GM21447 (cell line): ENCODE data around the gene PNPLA7.

Experiments
- ATAC-seq: cut with Tn5 transposase; IDR thresholded peaks from one replicate; pipeline ENCODE4 v1.9.1; 2021; ENCODE audit not compliant: unreplicated experiment

Gene PNPLA7

DNA sequence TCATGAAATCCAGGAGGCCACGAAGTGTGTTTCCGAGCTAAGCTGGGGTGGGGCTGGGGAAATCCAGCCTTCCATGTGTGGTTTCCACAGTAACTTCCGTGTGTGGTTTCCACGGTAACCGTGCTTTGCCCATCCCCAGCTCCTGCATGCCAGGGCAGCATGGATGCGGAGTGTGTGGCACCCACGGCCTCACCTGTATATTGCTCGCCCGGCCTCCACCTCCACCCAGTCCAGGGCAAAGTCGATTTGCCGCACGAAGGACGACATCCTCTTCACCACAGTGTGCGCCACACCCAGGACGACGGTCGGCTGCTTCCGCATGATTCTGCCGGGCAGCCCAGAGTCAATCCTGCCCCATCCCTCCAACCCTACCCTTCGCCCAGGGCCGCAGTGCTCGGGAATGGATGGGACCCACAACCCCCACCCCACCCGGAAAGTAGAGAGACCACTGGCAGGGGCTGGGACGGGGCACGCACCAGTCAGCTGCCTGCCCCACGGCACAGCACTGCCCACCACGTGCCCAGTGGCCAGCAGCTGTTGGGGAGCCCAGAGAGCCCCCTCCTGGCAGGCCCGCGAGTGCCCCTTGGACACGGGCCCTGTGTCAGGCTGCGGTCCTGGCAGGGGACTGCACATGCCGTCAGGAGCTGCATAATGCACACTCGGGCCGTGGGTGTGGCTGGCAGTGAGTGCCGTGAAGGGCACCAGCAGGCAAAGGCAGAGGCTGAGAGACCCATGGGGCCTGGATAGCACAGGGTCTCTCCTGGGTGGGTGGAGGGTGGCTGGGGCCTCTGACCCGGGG, 52.1 kb downstream of the PNPLA7 start:
- ATAC-seq: no peak

DNA sequence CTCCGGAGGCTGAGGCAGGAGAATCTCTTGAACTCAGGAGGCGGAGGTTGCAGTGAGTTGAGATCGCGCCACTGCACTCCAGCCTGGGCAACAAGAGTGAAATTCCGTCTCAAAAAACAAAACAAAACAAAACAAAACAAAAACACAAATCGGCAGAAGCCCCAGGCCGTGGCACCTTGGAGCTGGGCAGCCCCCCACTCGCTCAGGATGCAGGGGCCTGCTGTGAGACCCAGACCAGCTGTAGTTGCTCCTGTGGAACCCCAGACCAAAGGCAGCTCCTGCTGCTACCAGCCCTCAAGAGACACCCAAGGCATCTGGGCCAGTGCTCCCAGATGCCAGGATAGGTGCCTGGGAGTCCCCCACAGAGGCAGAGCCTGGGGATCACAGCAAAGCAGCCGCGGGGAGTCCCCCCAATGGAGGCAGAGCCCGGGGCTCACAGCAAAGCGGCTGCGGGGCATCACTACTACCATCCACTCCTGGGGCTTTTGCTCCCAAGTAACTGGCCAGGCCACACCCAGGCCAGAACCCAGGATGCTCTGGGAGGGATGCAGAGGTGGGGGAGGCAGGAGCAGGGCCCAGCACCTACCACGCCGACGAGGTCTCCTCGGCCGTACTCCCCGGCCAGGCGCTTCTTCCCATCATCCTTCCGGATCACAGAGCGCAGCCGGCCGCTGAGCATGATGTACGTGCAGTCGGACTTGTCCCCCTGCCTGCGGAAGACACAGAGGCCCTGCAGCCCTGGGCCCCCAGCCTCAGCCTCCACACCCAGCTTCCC, 53.4 kb downstream of the PNPLA7 start:
- ATAC-seq: no peak

DNA sequence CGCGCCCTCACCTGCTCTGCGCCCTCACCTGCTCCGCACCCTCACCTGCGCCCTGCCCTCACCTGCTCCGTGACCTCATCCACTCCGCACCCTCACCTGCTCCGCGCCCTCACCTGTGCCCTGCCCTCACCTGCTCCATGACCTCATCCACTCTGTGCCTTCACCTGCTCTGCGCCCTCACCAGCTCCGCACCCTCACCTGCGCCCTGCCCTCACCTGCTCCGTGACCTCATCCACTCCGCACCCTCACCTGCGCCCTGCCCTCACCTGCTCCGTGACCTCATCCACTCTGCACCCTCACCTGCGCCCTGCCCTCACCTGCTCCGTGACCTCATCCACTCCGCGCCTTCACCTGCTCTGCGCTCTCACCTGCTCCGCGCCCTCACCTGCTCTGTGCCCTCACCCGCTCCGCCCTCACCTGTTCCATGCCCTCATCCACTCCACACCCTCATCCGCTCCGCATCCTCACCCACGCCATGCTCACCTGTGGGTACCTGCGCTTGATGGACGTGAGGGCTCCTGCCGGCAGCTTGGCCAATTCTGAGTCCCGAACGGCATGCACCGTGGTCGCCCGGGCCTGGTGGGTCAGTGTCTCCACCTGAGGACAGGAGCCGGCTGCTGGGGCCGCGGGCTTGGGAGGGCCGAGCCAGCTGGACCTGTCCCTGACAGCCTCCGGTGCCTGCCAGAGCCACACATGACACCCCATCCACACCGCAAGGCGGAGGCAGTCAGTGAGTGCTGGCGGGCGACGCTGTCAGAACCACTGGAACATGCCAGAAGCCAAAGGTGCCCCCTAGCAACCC, 55.5 kb downstream of the PNPLA7 start:
- ATAC-seq: no peak

DNA sequence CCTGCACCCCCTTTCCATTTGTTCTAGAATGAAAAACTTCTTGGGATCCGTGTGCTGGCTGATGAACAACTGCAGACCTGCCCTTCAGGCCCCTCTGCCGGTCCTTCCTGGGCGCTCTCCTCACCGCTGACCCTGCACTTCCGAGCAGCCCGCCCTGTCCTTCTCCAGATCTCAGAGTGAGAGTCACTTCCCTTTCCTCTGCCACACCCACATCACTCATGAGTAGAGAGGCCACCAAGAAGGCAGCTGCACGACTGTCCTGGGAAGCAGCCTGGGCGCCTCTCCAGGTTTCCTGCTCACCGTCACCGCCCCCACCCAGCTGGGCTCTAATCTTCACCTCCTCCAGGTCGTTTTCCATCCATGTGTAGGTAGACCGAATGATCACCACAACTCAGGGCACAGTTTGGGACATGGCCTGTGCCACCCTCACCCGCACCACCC, 56.1 kb downstream of the PNPLA7 start:
- ATAC-seq: no peak

DNA sequence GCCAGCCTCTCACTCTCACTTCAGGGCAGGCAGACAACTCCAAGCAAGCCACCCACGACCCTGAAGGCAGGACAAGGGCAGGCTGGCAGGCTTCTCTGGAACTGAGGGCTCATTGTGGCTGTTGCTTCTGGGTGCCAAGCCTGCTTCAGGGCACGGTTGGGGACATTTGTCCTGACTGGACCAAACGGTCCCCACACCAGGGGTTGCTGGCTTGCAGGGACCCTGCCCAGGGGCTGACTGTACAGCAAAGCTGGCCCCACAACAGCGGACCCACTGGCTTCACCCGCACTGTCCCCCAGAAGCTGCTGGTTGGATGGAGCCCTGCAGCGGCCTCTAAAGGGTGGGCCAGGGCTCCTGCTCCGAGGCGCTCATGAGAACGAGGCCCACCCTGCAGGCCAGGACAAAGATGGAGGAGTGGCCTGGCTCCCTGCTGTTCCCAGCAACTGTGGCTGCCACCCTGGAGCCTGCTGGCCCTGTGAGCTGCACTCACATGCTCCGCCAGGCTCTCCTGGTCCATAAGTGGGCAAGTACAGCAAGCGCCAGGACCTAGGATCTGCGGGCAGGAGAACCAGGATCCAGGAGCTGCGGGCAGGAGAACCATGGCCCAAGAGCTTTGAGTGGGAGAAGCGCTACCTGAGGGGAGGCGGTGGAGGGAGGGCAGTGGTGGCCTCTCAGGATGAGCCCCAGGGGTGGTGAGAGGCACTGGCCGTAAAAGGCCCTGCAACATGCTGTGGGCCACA, 56.7 kb downstream of the PNPLA7 start:
- no peak for ATAC-seq

DNA sequence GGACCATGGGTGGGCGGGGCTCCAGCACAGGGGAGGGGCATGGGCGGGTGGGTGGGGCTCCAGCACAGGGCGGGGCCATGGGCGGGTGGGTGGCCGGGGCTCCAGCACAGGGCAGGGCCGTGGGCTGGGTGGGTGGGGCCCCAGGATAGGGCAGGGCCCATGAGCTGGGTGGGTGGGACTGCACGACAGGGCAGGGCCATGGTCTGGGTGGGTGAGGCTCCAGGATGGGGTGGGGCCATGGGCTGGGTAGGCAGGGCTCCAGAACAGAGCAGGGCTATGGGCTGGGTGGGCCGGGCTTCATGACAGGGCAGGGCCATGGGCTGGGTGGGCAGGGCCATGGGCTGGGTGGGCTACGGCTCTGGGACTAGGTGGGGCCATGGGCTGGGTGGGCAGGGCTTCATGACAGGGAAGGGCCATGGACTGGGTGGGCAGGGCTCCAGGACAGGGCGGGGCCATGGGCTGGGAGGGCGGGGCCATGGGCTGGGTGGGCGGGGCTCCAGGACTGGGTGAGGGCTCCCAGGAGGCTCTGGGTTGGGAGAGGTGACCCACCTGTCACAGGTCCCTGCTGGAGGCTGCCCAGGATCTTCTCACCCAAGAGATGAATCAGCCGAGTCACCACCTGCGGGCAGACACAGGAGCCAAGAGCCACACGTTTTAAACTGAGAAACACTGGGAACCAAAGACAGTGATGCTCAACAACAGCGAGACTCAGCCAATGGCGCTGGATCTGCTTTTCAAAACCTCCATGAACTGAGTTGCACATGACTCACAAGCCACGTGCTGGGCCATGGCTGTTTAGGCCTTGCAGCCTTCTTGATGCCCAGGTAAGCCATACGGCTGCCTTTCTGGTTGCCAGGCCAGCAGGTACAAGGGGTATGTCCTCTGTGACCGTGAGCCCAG, 57.5 kb downstream of the PNPLA7 start:
- ATAC-seq: no peak

DNA sequence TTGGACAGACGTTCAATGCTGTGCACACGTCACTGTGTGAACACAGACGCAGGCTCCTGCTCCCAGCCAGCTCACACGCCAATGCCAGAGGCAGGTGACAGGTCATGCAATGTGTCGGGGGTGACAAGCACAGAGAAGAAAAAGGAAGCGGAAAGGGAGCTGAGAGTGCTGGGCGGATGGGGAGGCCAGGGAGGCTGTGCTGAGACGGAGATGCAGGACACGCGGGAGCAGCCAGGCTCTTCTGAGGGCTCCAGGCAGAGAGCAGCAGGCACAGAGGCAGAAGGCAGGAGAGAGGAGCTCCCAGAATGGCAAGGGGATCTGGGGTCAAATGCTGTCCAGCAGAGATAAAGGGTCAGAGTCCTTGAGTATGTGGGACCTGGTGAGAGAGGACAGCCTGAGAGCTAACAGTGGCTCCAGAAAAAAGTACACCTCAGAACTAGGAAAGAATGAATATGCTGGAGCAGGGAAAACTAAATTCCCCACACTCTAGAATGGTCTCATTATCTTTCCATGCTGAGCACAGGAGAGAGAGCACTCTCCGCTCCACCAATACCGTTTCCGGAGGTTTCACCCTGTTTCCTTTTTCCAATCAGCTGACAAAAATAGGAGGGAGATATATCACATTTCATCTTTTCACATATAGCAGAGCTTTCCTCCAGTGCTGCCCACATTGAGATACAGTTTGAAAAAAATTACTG, 58.3 kb downstream of the PNPLA7 start:
- no peak for ATAC-seq

DNA sequence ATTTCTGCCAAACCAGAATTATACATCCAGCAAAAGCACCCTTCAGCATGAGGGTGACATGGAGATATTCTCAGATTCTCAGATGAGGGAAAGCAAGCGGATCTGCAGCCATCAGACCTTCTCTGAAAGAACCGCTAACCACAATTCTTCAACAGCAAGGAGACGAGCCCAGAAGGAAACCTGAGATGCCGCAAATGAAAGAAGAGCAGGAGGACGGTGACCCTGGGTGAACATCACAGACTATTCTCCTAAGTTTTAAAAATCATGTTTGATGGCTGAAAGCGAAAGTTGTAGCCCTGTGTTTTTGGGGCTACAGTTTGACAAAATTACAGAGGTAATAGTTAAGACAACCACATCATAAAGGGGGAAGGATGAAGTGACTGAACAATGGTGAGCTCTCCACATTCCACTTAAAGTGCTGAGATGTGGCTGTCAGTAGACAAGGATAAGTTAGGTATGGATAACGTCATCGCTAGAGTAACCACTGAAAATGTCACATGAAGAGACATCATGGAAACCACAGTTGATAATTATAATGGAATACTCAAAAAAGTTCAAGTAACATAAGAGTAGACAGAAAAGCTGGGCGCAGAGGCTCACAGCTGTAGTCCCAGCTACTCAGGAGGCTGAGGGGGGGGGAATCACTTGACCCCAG, 59.5 kb downstream of the PNPLA7 start:
- no peak for ATAC-seq

DNA sequence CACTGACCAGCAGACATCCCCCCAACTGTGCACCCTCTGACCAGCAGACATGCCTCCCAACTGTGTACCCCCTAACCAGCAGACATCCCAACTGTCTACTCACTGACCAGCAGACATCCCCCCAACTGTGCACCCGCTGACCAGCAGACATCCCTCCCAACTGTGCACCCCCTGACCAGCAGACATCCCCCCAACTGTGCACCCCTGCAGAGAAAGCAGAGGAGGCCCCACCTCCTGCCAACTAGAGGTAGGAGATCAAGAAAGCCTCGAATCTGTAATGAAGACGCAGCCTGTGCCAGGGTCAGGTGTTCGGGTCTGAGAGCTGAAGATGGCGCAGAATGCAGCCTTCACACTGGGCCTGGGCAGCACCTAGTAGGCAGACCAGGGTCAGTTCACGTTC, 61.3 kb downstream of the PNPLA7 start:
- ATAC-seq: no peak

DNA sequence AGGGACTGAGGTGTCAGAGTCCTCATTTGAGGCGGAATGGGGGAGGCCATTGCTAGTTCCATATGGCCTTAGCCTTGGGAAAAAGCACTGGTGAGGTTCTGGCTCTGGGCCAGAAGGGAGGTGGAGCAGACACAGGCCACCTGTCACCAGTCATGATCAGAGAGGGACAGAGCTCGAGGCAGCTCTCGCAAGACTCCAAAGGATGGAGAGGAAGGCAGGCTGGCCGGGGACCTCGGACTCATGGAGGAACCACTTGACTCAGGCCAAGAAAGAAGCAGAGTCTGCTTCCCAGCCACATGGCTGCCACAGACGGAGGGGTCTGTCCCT, 61.9 kb downstream of the PNPLA7 start:
- no peak for ATAC-seq

DNA sequence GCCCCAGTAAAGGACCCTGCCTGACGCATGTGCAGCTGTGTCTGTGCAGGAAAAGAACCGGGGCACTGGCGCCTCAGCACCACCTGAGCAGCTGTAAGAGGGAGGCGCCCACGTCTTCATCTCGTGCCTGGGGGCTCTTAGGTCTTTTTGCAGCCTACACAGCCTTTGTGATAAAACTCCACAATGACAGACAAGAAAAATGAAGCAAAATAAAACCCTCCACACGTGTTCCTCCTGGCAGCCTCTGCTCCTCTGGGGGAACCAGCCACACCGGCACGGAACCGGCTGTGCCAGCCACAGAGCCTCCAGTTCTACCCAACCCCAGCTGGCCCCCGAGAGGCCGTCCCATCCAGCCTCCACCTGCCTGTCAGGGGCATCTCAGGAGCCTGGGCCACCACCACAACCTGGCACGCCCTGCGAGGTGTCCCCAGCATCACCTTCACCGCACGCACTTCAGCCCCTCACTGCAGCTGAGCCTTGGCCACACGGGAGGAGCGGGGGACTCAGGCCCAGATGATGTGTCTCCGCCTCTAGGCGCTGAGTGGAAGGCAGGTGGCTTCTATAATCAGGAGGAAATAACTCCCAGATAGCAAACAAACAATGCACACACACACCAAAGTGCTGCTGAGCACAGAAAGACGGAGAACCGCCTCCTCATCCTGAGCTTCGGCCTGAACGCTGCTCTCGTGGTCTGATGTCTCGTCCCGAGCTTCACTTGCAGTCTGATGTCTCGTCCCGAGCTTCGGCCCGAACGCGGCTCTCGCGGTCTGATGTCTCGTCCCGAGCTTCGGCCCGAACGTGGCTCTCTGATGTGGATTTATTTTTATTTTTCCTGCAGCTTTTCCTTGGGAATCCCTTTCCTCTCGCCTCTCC, 62.5 kb downstream of the PNPLA7 start:
- no peak for ATAC-seq

DNA sequence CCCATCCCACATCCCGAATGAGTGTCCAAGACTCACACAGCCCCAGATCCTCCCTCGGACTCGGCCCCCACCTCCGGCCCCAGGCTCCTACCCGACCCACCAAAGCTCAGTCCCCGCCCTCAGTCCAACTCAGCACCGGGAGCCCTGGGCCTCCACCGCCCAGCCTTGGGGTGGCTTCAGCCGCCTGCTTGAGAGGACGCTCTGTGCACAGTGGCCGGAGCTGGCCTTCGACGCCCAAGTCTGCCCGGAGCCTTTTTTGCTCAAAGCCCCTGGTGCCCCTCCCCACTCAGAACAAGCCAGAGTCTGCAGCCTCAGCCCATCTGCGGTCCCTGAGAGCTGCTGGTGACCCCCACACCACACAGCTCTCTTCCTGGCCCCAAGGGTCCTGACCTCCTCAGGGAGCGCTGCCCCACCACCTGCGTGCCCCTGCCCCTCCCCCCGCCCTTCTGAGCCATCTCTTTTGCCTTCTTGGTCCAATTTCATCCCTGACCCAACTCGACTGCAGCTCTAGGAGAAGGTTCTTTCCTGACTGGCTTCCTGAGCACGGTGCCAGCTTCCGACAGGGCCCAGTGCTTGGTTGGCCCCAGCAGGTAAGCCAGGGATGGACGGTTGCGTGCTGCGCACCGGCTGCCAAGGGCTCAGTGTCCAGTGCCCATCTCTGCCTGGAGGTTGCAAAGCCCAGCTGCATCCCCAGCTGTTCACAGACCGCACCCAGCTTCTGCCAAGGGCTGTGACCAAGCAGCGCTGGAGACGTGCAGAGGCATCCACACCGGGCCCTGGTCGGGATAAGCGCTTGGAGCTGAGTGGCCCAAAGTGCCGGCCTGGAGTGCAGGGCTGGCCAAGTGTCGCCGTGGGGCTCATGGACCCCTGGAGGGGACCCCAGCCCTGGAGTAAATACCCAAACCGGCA, 63.4 kb downstream of the PNPLA7 start:
- ATAC-seq: no peak

DNA sequence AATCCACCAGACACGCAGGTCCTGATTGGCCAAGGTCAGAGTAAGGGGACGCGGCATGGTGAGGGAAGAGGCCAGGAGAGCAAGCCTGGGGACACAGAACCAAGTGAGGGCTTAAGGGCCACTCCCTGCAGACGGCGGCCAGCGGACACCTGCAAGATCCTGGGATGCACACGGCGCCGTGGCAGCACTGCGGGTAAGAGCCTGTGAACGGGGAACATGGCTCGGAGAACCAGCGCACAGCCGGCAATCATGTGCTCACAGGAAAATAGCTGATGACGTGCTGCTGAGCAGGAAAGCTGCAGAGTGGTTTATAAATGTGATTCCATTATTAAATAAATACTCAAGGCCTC, 64.1 kb downstream of the PNPLA7 start:
- no peak for ATAC-seq

DNA sequence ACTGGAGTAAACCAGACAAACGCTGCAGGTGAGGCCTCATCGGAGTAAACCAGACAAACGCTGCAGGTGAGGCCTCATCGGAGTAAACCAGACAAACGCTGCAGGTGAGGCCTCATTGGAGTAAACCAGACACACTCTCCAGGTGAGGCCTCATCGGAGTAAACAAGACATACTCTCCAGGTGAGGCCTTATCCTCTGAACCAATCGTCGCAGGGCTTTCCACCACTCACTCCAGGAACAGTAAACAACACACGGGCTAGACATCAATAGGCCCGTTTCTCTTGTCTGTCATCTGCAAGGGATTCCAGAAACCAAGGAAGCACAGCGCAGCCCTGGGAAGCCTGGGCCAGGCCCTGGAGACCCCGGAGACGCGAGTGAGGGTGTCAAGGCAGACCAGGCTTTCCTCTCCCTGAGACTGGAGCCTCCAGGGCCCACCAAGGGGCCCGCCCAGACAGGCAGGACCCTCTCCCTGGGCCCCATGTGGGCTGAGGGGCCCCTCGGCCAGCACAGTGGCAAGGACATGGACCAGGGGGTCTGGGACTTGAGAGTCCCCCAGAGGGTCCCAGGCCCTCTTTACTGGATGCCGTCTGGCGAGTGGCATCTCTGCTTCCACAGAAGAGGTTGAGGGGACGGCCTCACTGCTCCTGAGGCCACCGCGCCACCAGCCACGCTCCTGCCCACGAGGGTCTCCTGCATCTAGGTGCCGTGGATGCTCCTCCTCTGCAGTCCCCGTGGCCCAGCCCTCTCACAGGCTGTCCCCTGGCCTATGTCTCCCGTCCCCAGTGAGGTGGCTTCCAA, 64.7 kb downstream of the PNPLA7 start:
- no peak for ATAC-seq

DNA sequence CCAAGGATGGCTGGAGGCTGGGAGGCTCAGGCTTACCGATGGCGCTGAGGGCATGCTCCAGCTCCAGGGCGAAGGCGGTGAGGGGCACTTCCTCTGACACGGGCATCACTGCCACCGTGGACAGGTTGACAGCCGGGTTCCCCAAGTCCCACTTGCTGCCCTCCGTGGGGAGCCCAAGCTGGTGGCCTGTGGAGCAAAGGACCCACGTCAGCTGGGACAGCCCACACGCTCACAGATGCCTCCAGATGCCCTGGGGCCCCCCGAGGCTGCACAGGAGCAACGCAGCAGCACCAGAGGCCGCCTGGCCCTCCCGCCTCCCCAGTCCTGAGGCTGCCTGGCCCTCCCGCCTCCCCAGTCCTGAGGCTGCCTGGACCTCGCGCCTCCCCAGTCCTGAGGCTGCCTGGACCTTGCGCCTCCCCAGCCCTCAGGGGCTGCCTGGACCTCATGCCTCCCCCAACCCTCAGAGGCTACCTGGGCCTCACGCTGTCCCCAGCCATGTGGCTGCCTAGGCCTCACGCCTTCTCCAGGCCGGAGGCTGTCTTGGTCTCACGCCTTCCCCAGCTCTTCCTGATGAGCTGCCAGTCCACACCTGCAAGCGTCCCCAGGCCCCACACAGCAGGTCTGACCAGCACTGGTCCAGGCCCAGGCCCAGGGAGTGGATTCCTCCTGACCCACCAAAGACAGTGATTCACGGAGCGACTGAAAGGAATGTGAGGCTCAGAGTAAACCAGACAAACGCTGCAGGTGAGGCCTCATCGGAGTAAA, 65.5 kb downstream of the PNPLA7 start:
- ATAC-seq: no peak
